Measurements from ENCODE around the gene EDDM3A.

DNA sequence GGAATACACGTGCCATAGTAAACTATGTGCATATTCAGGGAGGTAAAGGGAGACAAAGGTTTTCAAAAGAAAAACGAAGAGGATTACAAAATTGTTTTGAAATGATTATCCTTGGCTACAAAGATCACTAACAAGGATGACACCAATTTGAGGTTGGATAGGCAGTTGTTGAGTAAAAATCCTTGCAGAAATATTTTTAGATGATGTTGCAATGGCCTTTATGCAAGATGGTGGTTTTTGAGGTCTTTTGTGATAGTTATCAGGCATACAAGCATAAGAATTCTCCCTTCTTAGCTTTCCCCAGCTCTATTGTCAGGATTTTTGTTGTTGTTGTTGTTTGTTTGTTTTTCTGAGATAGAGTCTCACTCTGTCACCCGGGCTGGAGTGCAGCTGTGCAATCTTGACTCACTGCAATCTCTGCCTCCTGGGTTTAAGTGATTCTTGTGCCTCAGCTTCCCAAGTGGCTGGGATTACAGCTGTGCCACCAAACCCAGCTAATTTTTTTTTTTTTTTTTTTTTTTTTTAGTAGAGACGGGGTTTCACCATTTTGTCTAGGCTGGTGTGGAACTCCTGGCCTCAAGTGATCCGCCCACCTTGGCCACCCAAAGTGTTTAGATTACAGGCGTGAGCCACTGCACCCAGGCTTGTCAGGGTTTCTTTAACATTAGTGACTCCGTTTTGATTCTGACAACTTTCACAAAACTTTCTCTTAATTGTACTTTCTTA, 49.1 kb downstream of the EDDM3A start:
- TF ChIP-seq, protein P1, sequence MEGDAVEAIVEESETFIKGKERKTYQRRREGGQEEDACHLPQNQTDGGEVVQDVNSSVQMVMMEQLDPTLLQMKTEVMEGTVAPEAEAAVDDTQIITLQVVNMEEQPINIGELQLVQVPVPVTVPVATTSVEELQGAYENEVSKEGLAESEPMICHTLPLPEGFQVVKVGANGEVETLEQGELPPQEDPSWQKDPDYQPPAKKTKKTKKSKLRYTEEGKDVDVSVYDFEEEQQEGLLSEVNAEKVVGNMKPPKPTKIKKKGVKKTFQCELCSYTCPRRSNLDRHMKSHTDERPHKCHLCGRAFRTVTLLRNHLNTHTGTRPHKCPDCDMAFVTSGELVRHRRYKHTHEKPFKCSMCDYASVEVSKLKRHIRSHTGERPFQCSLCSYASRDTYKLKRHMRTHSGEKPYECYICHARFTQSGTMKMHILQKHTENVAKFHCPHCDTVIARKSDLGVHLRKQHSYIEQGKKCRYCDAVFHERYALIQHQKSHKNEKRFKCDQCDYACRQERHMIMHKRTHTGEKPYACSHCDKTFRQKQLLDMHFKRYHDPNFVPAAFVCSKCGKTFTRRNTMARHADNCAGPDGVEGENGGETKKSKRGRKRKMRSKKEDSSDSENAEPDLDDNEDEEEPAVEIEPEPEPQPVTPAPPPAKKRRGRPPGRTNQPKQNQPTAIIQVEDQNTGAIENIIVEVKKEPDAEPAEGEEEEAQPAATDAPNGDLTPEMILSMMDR (conservative IDR thresholded peaks at IDR 0.05; ENCODE audit: low read depth in 2 of 2), result no peak
- TF ChIP-seq EZH2 (IDR thresholded peaks at IDR 0.05; ENCODE audit: low read depth, unreplicated experiment) (no peak), NANOG (IDR thresholded peaks at IDR 0.05; ENCODE audit: borderline replicate concordance) (no peak), POLR2AphosphoS5 (IDR thresholded peaks at IDR 0.05; ENCODE audit: low read depth) (no peak), ZNF114 (CRISPR knock-in tag; IDR thresholded peaks at IDR 0.05) (no peak), EZH2phosphoT487 (IDR thresholded peaks at IDR 0.05; ENCODE audit: unreplicated experiment) (no peak), ZNF331 (CRISPR knock-in tag; IDR thresholded peaks at IDR 0.05; ENCODE audit: low read depth) (no peak), CREB1 (CRISPR knock-in tag; IDR thresholded peaks at IDR 0.05; ENCODE audit: low read depth) (no peak), STAT1 (IDR thresholded peaks at IDR 0.05; ENCODE audit: unreplicated experiment) (no peak)
- TF ChIP-seq, protein P2, sequence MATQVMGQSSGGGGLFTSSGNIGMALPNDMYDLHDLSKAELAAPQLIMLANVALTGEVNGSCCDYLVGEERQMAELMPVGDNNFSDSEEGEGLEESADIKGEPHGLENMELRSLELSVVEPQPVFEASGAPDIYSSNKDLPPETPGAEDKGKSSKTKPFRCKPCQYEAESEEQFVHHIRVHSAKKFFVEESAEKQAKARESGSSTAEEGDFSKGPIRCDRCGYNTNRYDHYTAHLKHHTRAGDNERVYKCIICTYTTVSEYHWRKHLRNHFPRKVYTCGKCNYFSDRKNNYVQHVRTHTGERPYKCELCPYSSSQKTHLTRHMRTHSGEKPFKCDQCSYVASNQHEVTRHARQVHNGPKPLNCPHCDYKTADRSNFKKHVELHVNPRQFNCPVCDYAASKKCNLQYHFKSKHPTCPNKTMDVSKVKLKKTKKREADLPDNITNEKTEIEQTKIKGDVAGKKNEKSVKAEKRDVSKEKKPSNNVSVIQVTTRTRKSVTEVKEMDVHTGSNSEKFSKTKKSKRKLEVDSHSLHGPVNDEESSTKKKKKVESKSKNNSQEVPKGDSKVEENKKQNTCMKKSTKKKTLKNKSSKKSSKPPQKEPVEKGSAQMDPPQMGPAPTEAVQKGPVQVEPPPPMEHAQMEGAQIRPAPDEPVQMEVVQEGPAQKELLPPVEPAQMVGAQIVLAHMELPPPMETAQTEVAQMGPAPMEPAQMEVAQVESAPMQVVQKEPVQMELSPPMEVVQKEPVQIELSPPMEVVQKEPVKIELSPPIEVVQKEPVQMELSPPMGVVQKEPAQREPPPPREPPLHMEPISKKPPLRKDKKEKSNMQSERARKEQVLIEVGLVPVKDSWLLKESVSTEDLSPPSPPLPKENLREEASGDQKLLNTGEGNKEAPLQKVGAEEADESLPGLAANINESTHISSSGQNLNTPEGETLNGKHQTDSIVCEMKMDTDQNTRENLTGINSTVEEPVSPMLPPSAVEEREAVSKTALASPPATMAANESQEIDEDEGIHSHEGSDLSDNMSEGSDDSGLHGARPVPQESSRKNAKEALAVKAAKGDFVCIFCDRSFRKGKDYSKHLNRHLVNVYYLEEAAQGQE (IDR thresholded peaks at IDR 0.05; ENCODE audit: unreplicated experiment), result no peak
